GM18907 (cell line): ENCODE data around the gene LIFR.
"Not testable (repeated sequence)": the region's sequence is repeated elsewhere in the genome, so short reads cannot be mapped to it uniquely, and the experiment has no call there.

Experiments used
- ATAC-seq: cut with Tn5 transposase; IDR thresholded peaks from one replicate; pipeline ENCODE4 v1.9.1; 2021; ENCODE audit warnings: mild to moderate bottlenecking, moderate library complexity; ENCODE audit not compliant: unreplicated experiment

LIFR gene

GRCh38 chr5:38524022-38524421 lies 32.4 kb downstream of the LIFR start:
- ATAC-seq, result no peak

GRCh38 chr5:38519476-38519875 lies 37.0 kb downstream of the LIFR start:
- no peak for ATAC-seq

GRCh38 chr5:38518341-38518740 lies 38.1 kb downstream of the LIFR start:
- ATAC-seq, result no peak

GRCh38 chr5:38516649-38517048 lies 39.8 kb downstream of the LIFR start:
- not testable (repeated sequence) for ATAC-seq

GRCh38 chr5:38515646-38516045 lies 40.8 kb downstream of the LIFR start:
- no peak for ATAC-seq

GRCh38 chr5:38515092-38515491 lies 41.4 kb downstream of the LIFR start:
- no peak for ATAC-seq

GRCh38 chr5:38509185-38509584 lies 47.3 kb downstream of the LIFR start:
- no peak for ATAC-seq

GRCh38 chr5:38506302-38506701 lies 50.1 kb downstream of the LIFR start:
- no peak for ATAC-seq

GRCh38 chr5:38500573-38501260 lies 55.7 kb downstream of the LIFR start:
- no peak for ATAC-seq

GRCh38 chr5:38497946-38498345 lies 58.5 kb downstream of the LIFR start:
- ATAC-seq, result no peak

GRCh38 chr5:38494763-38495162 lies 61.7 kb downstream of the LIFR start:
- no peak for ATAC-seq

- ATAC-seq, result no peak
These were observed 62.3 kb downstream of the LIFR start for GRCh38 chr5:38494175-38494574.

GRCh38 chr5:38483805-38484398 lies 72.5 kb downstream of the LIFR start:
- no peak for ATAC-seq

- no peak for ATAC-seq
These were observed 77.0 kb downstream of the LIFR start for GRCh38 chr5:38479315-38479904.

GRCh38 chr5:38478878-38479277 lies 77.6 kb downstream of the LIFR start:
- no peak for ATAC-seq

- ATAC-seq, result no peak
These were observed 78.3 kb downstream of the LIFR start for GRCh38 chr5:38478166-38478565.

GRCh38 chr5:38473008-38473407 lies 83.4 kb downstream of the LIFR start:
- ATAC-seq, result no peak

- ATAC-seq, result no peak
These were observed 83.9 kb downstream of the LIFR start for GRCh38 chr5:38472541-38472940.

- ATAC-seq, result no peak
These were observed 84.7 kb downstream of the LIFR start for GRCh38 chr5:38471709-38472108.

GRCh38 chr5:38469707-38470267 lies 86.7 kb downstream of the LIFR start:
- no peak for ATAC-seq

- ATAC-seq, result no peak
These were observed 87.3 kb downstream of the LIFR start for GRCh38 chr5:38468978-38469706.
